Glutamatergic neuron (in vitro differentiated cells): ENCODE results near the gene RBM33. TPM values are rescaled to one million over a fixed set of nuclear protein-coding genes. Genes with fewer than 3 reads are reported as not detected.

Experiments used
- DNase-seq: peaks from one replicate; pipeline ENCODE4 v3.0.0; 2022
- H3K27ac Mint-ChIP-seq: one replicate; pipeline ENCODE4 v1.8.0; 2020; ENCODE audit warnings: mild to moderate bottlenecking, mixed read lengths, inconsistent platforms; ENCODE audit not compliant: unreplicated experiment
- H3K27me3 Mint-ChIP-seq: one replicate; pipeline ENCODE4 v1.8.0; 2020; ENCODE audit warnings: mild to moderate bottlenecking, moderate library complexity, mixed read lengths, inconsistent platforms; ENCODE audit not compliant: unreplicated experiment
- H3K36me3 Mint-ChIP-seq: one replicate; pipeline ENCODE4 v1.8.0; 2020; ENCODE audit warnings: mild to moderate bottlenecking, mixed read lengths, inconsistent platforms; ENCODE audit not compliant: unreplicated experiment
- H3K4me1 Mint-ChIP-seq: one replicate; pipeline ENCODE4 v1.8.0; 2020; ENCODE audit warnings: mild to moderate bottlenecking, low read depth, mixed read lengths, inconsistent platforms; ENCODE audit not compliant: unreplicated experiment
- H3K4me3 Mint-ChIP-seq: one replicate; pipeline ENCODE4 v1.8.0; 2020; ENCODE audit warnings: mild to moderate bottlenecking, mixed read lengths, inconsistent platforms; ENCODE audit not compliant: unreplicated experiment
- H3K9me3 Mint-ChIP-seq: one replicate; pipeline ENCODE4 v1.8.0; 2020; ENCODE audit warnings: mild to moderate bottlenecking, moderate library complexity, mixed read lengths, inconsistent platforms; ENCODE audit not compliant: unreplicated experiment
- CTCF ChIP-seq: fragments of 200-600 bp; sonication (generic); IDR thresholded peaks from one replicate; pipeline ENCODE4 v1.5.0; 2021; ENCODE audit not compliant: partially characterized antibody, unreplicated experiment
- total RNA-seq: library from RNA; stranded (reverse); fragmentation: NEBNext Ultra II Directional; extraction: Animal tissue kit (Norgen Biotek cat#: 25700); gene quantifications from one replicate; pipeline ENCODE4 v1.2.1, GENCODE V29; 2021; ENCODE audit not compliant: unreplicated experiment

Gene RBM33
- total RNA-seq, 1 donor from 2014 or later = 67.5 TPM

GRCh38 chr7:155750255-155751125 is 106.0 kb downstream of the RBM33 start:
- no peak for TF ChIP-seq CTCF
- H3K4me3 Mint-ChIP-seq = no peak overlapping the region
- H3K27ac Mint-ChIP-seq = no peak overlapping the region
- DNase-seq = no peak
- peaks cover 31% of the 10 kb centered on the region for H3K4me1 Mint-ChIP-seq
- H3K36me3 Mint-ChIP-seq = no peaks in the 10 kb centered on the region
- H3K9me3 Mint-ChIP-seq = no peaks in the 10 kb centered on the region
- H3K27me3 Mint-ChIP-seq = no peaks in the 10 kb centered on the region

GRCh38 chr7:155751409-155751808 is 106.9 kb downstream of the RBM33 start:
- Mint-ChIP-seq H3K9me3 (no peaks in the 10 kb centered on the region), H3K4me3 (no peak overlapping the region), H3K27me3 (no peaks in the 10 kb centered on the region), H3K4me1 (peaks cover 28% of the 10 kb centered on the region), H3K36me3 (no peaks in the 10 kb centered on the region), H3K27ac (no peak overlapping the region)
- TF ChIP-seq CTCF = no peak
- no peak for DNase-seq

GRCh38 chr7:155752756-155753445 is 108.4 kb downstream of the RBM33 start:
- H3K9me3 Mint-ChIP-seq = no peaks in the 10 kb centered on the region
- H3K36me3 Mint-ChIP-seq = no peaks in the 10 kb centered on the region
- H3K27ac Mint-ChIP-seq = no peak overlapping the region
- H3K27me3 Mint-ChIP-seq = no peaks in the 10 kb centered on the region
- TF ChIP-seq CTCF = no peak
- peaks cover 23% of the 10 kb centered on the region for H3K4me1 Mint-ChIP-seq
- DNase-seq = no peak
- H3K4me3 Mint-ChIP-seq = no peak overlapping the region

GRCh38 chr7:155753446-155753965 is 109.0 kb downstream of the RBM33 start:
- peaks cover 22% of the 10 kb centered on the region for H3K4me1 Mint-ChIP-seq
- no peaks in the 10 kb centered on the region for H3K36me3 Mint-ChIP-seq
- no peak overlapping the region for H3K27ac Mint-ChIP-seq
- DNase-seq = no peak
- H3K9me3 Mint-ChIP-seq = no peaks in the 10 kb centered on the region
- H3K27me3 Mint-ChIP-seq = peaks cover 2% of the 10 kb centered on the region
- TF ChIP-seq CTCF = no peak
- H3K4me3 Mint-ChIP-seq = no peak overlapping the region
